ENCODE results near the gene TMEM94.

GRCh38 chr17:75463603-75464002, 7.2 kb downstream of the TMEM94 start:
- no peak for TF ChIP-seq CTCF (IDR thresholded peaks at IDR 0.05; ENCODE audit: poor library complexity)
- TF ChIP-seq EZH2 (IDR thresholded peaks at IDR 0.05; ENCODE audit: borderline replicate concordance) = no peak

Data from hepatocyte (in vitro differentiated cells).